GM19452 (cell line): ENCODE data around the gene C1QTNF3.
"Not testable (repeated sequence)": the region's sequence is repeated elsewhere in the genome, so short reads cannot be mapped to it uniquely, and the experiment has no call there.

Experiments used
- ATAC-seq: cut with Tn5 transposase; IDR thresholded peaks from one replicate; pipeline ENCODE4 v1.9.1; 2021; ENCODE audit not compliant: unreplicated experiment

The C1QTNF3 gene

GRCh38 chr5:34043099-34043876 lies at the start of gene C1QTNF3:
Gene C1QTNF3, minus strand, starts transcription at chr5:34043213. Its CDS starts 88 bp downstream, at chr5:34043125.
- no peak for ATAC-seq

GRCh38 chr5:34091039-34091438 lies 48.0 kb upstream of the C1QTNF3 start:
- not testable (repeated sequence) for ATAC-seq

GRCh38 chr5:34089802-34090201 lies 46.8 kb upstream of the C1QTNF3 start:
- ATAC-seq = not testable (repeated sequence)

GRCh38 chr5:34087728-34088127 lies 44.7 kb upstream of the C1QTNF3 start:
- ATAC-seq = not testable (repeated sequence)

GRCh38 chr5:34083898-34084297 lies 40.9 kb upstream of the C1QTNF3 start:
- not testable (repeated sequence) for ATAC-seq

- ATAC-seq = not testable (repeated sequence)
Measured at GRCh38 chr5:34079505-34079904, 36.5 kb upstream of the C1QTNF3 start.

GRCh38 chr5:34077636-34078035 lies 34.6 kb upstream of the C1QTNF3 start:
- ATAC-seq = not testable (repeated sequence)

GRCh38 chr5:34076719-34077364 lies 33.8 kb upstream of the C1QTNF3 start:
- ATAC-seq = not testable (repeated sequence)

- not testable (repeated sequence) for ATAC-seq
Measured at GRCh38 chr5:34074472-34074871, 31.5 kb upstream of the C1QTNF3 start.

GRCh38 chr5:34074071-34074470 lies 31.1 kb upstream of the C1QTNF3 start:
- not testable (repeated sequence) for ATAC-seq

- not testable (repeated sequence) for ATAC-seq
Measured at GRCh38 chr5:34070626-34071025, 27.6 kb upstream of the C1QTNF3 start.

GRCh38 chr5:34064656-34065055 lies 21.6 kb upstream of the C1QTNF3 start:
- no peak for ATAC-seq

- ATAC-seq = no peak
Measured at GRCh38 chr5:34062419-34062818, 19.4 kb upstream of the C1QTNF3 start.

GRCh38 chr5:34061993-34062392 lies 19.0 kb upstream of the C1QTNF3 start:
- ATAC-seq = no peak

GRCh38 chr5:34059977-34060376 lies 17.0 kb upstream of the C1QTNF3 start:
- ATAC-seq = no peak

- no peak for ATAC-seq
Measured at GRCh38 chr5:34058532-34058931, 15.5 kb upstream of the C1QTNF3 start.

GRCh38 chr5:34057569-34057968 lies 14.6 kb upstream of the C1QTNF3 start:
- no peak for ATAC-seq

GRCh38 chr5:34057118-34057517 lies 14.1 kb upstream of the C1QTNF3 start:
- no peak for ATAC-seq

- ATAC-seq = no peak
Measured at GRCh38 chr5:34055667-34056066, 12.7 kb upstream of the C1QTNF3 start.

GRCh38 chr5:34054400-34054729 lies 11.4 kb upstream of the C1QTNF3 start:
- no peak for ATAC-seq

GRCh38 chr5:34053571-34054399 lies 10.8 kb upstream of the C1QTNF3 start:
- no peak for ATAC-seq

GRCh38 chr5:34053133-34053532 lies 10.1 kb upstream of the C1QTNF3 start:
- ATAC-seq = no peak
